Transverse colon (tissue), 3 donors: ENCODE measurements around the gene HMGB1.

Experiments
- POLR2A ChIP-seq: fragments of 450-650 bp; IDR thresholded peaks from one replicate; pipeline ENCODE4 v1.6.1; 2016; ENCODE audit warnings: antibody characterized with exemption, mild to moderate bottlenecking, moderate library complexity
- TF ChIP-seq, protein P1 (sequence below), 5 experiments: fragments of 200-600 bp in 3 of 5; fragments of 450-650 bp in 2 of 5; sonication (generic) in 3 of 5; IDR thresholded peaks; 1 replicate in 2 of 5; 2 replicates in 3 of 5; pipeline ENCODE4 v1.5.1; 2016 to 2017; ENCODE audit warnings: antibody characterized with exemption in 5 of 5, inconsistent platforms in 3 of 5, mild to moderate bottlenecking in 2 of 5, moderate library complexity in 1 of 5

DNA sequence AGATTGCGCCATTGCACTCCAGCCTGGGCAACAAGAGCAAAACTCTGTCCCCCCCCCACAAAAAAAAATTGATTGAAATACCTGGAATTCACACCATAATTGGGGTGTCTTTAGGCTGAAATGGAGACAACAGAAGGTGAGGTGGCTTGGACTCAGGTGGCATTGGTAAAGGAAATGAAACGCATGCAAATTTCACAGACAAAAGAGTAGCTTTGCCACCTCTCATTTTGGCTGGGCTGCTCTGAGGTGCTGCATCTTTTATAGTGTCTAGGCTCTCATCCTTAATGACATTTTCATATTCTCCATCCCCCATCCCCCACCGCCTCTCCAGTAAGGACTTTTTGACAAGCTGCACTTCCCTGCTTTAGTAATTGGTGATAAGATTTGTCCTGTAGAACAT lies 36.5 kb downstream of the HMGB1 start:
- no peak for TF ChIP-seq POLR2A
- TF ChIP-seq, protein P1, sequence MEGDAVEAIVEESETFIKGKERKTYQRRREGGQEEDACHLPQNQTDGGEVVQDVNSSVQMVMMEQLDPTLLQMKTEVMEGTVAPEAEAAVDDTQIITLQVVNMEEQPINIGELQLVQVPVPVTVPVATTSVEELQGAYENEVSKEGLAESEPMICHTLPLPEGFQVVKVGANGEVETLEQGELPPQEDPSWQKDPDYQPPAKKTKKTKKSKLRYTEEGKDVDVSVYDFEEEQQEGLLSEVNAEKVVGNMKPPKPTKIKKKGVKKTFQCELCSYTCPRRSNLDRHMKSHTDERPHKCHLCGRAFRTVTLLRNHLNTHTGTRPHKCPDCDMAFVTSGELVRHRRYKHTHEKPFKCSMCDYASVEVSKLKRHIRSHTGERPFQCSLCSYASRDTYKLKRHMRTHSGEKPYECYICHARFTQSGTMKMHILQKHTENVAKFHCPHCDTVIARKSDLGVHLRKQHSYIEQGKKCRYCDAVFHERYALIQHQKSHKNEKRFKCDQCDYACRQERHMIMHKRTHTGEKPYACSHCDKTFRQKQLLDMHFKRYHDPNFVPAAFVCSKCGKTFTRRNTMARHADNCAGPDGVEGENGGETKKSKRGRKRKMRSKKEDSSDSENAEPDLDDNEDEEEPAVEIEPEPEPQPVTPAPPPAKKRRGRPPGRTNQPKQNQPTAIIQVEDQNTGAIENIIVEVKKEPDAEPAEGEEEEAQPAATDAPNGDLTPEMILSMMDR (IDR thresholded peaks at IDR 0.05) = no peak
